GM06990 (cell line): ENCODE results near the gene MT1H.

Source experiments
- DNase-seq: peaks from one replicate; pipeline ENCODE4 v3.0.0-alpha.2; 2011; ENCODE audit not compliant: insufficient read length; ENCODE audit errors: extremely low read depth
- H3K27me3 ChIP-seq: replicated peaks from 2 replicates; pipeline ENCODE4 v1.6.0; 2011; ENCODE audit warnings: low read length; ENCODE audit not compliant: control insufficient read depth, insufficient read depth
- H3K36me3 ChIP-seq: 2 replicates; pipeline ENCODE4 v1.5.1; 2011; ENCODE audit warnings: low read length; ENCODE audit not compliant: control insufficient read depth, insufficient read depth
- H3K4me3 ChIP-seq: replicated peaks from 2 replicates; pipeline ENCODE4 v1.5.1; 2011; ENCODE audit warnings: low read depth, mild to moderate bottlenecking, control low read depth, low read length
- TF ChIP-seq, protein P1 (sequence below): IDR thresholded peaks from 2 replicates; pipeline ENCODE4 v1.5.1; 2011; ENCODE audit warnings: low read length, control low read depth, mild to moderate bottlenecking, inconsistent platforms; ENCODE audit not compliant: insufficient read depth, poor library complexity, severe bottlenecking

MT1H gene

DNA sequence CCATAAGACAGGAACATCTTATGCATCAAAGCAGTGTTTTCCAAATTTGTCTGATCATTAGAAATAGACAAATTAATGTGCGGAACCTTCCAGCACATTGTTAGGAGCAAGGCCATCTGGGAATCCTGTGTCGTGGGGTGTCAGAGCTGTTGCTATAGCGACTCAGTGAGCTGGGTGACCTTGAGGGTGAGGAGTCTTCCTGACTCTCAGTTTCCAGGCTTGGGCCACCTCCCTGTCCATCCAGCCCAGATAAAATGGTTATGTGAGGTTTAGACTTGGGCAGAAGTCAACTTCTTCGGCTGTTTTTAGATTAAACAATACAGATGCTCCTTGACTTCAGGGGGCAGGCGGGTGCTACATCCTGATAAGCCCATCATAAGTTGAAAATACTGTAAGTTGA, 33.2 kb downstream of the MT1H start:
- DNase-seq, result no peak
- no peaks in the 10 kb centered on the region for H3K27me3 ChIP-seq
- no peaks in the 10 kb centered on the region for H3K36me3 ChIP-seq
- H3K4me3 ChIP-seq, result no peak overlapping the region
- TF ChIP-seq, protein P1, sequence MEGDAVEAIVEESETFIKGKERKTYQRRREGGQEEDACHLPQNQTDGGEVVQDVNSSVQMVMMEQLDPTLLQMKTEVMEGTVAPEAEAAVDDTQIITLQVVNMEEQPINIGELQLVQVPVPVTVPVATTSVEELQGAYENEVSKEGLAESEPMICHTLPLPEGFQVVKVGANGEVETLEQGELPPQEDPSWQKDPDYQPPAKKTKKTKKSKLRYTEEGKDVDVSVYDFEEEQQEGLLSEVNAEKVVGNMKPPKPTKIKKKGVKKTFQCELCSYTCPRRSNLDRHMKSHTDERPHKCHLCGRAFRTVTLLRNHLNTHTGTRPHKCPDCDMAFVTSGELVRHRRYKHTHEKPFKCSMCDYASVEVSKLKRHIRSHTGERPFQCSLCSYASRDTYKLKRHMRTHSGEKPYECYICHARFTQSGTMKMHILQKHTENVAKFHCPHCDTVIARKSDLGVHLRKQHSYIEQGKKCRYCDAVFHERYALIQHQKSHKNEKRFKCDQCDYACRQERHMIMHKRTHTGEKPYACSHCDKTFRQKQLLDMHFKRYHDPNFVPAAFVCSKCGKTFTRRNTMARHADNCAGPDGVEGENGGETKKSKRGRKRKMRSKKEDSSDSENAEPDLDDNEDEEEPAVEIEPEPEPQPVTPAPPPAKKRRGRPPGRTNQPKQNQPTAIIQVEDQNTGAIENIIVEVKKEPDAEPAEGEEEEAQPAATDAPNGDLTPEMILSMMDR, result no peak

DNA sequence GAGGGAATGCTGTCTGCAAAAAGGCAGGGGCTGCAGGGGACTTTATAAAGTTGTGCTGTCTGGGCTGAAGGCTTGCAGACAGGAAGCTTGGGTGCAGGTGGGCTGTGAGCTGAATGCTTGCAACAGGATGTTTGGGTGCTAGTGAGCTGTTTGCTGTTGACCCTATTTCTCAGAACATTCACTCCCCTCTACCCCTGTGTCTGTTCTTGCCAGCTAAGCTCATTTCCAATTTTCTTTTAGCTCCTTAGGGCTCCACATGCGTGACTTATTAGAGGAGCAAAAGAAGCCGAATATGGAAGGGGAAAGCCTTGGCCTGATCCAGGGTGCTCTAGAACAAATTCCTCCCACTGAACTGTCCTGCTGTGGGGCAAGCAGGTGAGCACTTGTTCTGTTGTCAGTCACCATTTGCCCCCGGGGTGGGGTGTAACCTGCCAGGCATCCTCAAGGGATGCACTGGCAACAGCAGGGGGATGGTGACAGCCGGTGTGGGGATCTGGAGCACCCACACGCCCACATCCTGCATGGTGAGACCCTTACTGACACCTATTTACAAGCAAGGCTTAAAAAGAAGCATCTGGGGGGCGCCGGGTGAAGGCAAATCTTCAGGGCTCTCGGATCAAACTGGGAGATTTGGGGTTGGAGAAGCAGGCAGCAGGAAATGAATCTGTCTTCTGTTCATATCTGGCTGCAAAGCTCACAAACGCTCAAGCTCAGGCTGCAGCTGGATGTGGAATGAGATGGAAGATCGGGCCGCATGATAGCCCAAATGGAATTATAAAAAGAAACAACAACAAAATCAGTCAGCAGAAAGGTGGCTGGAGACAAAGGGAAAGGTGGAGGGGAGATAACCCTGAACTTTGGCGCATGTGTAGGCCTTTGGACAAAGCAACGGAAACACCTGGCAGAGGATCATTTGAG, 39.2 kb downstream of the MT1H start:
- Histone ChIP-seq H3K36me3 (no peaks in the 10 kb centered on the region), H3K4me3 (no peak overlapping the region), H3K27me3 (0 out of 2 replicates have a peak, but pooled peaks cover 2% of the 10 kb centered on the region)
- TF ChIP-seq, protein P1, result no peak
- no peak for DNase-seq

DNA sequence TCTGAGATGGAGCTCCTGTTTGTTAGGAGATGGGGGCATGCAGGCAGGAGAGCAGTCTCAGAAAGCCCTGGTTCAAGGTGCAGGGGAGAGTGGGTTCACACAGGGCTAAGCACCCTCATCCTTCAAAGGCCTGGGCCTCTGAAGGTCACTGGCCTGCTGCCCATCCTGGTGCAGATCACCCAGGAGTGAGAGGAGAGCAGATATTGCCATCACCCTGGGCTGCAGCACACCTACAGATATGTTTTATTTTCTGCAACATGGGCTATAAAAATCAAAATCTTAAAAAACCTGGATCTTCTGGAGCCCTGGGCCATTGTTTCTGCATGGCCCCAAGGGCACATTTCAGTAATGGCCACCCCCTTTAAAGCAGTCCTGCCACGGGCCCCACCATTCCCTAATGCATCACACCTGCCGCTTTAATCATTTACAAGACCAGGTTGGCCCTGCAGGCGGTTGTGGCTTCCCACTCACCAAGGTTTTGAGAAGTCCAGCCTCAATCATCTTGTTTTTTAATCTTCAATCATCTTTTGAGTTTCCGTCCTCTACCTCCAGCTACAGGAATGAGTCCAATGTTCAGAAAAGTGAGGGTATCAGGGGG, 39.9 kb downstream of the MT1H start:
- no peak for DNase-seq
- Histone ChIP-seq H3K4me3 (no peak overlapping the region), H3K27me3 (0 out of 2 replicates have a peak, but pooled peaks cover 2% of the 10 kb centered on the region), H3K36me3 (no peaks in the 10 kb centered on the region)
- TF ChIP-seq, protein P1, result no peak

DNA sequence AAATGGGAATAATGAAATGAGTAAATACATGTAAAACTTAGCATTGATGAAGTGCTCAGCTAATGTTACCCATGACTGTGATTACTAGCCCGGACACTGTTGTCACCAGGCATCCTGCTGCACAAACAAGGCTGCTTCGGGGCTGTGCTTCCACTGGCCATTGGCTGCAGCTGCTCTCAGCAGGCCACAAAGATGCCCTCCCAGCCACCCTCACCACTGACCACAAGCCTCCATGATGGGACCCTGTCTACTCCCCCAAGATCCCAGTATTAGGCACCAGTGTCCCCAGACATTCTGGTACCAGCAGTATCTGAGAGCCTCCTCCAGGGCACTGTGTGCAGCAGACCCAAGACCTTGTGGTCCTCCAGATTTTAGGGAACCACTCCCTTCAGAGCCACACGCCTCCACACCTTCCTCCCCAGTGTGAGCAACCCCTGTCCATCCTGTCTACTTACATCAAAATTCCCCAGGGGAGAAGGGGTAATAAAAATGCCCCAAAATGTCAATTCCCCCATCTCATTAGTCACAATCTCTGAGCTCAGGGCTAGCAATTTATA, 40.6 kb downstream of the MT1H start:
- TF ChIP-seq, protein P1, result no peak
- DNase-seq, result no peak
- Histone ChIP-seq H3K4me3 (no peak overlapping the region), H3K27me3 (0 out of 2 replicates have a peak, but pooled peaks cover 2% of the 10 kb centered on the region), H3K36me3 (no peaks in the 10 kb centered on the region)

DNA sequence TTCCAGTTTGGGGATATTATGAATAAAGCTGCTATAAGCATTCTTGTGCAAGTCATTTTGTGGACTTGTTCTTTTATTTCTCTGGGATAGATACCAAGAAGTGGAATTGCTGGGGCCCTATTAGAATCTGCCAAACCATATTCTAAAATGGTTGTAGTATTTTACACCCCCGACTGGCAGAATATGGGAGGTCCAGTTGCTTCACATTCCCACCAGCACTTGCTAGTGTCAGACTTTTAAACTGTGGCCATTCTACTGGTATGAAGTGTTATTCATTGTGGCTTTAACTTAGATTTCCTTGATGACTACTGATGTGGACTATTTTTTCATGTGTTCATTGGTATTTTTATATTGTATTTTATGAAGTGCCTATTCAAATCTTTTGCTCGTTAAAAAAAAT, 42.2 kb downstream of the MT1H start:
- Histone ChIP-seq H3K36me3 (no peaks in the 10 kb centered on the region), H3K4me3 (no peak overlapping the region), H3K27me3 (0 out of 2 replicates have a peak, but pooled peaks cover 2% of the 10 kb centered on the region)
- TF ChIP-seq, protein P1, result no peak
- DNase-seq, result no peak
